ENCODE results near the gene IL23A.

IL23A gene

GRCh38 chr12:56361487-56362129 is 22.9 kb downstream of the IL23A start:
- no peak for DNase-seq (ENCODE audit: low read depth in 2 of 2)

GRCh38 chr12:56362130-56363059 is 23.7 kb downstream of the IL23A start, which contains the start of gene APOF:
Gene APOF, minus strand, starts transcription at chr12:56362857. Its CDS starts 112 bp downstream, at chr12:56362745.
- DNase-seq (ENCODE audit: low read depth in 2 of 2), result no peak

- DNase-seq (ENCODE audit: low read depth in 2 of 2), result no peak
These were observed 28.3 kb downstream of the IL23A start for GRCh38 chr12:56366948-56367347.

- no peak for DNase-seq (ENCODE audit: low read depth in 2 of 2)
These were observed 34.8 kb downstream of the IL23A start for GRCh38 chr12:56373515-56373914.

- DNase-seq (ENCODE audit: low read depth in 2 of 2), result no peak
These were observed 36.3 kb downstream of the IL23A start for GRCh38 chr12:56374726-56375597.

GRCh38 chr12:56375598-56376434 is 37.1 kb downstream of the IL23A start:
- DNase-seq (ENCODE audit: low read depth in 2 of 2), result no peak

GRCh38 chr12:56377310-56377988 is 38.8 kb downstream of the IL23A start:
- DNase-seq (ENCODE audit: low read depth in 2 of 2), result no peak

GRCh38 chr12:56377989-56378316 is 39.3 kb downstream of the IL23A start:
- DNase-seq (ENCODE audit: low read depth in 2 of 2), result no peak

GRCh38 chr12:56382611-56383010 is 43.9 kb downstream of the IL23A start:
- no peak for DNase-seq (ENCODE audit: low read depth in 2 of 2)

- DNase-seq (ENCODE audit: low read depth in 2 of 2), result no peak
These were observed 47.2 kb downstream of the IL23A start for GRCh38 chr12:56385873-56386272.

GRCh38 chr12:56387152-56387736 is 48.6 kb downstream of the IL23A start:
- no peak for DNase-seq (ENCODE audit: low read depth in 2 of 2)

GRCh38 chr12:56389412-56389811 is 50.7 kb downstream of the IL23A start:
- no peak for DNase-seq (ENCODE audit: low read depth in 2 of 2)

Data from stimulated activated CD4-positive, alpha-beta T cell treated with anti-CD3 and anti-CD28 coated beads, Interleukin-1b, Interleukin-23, amount 100 ng/mL, for 1 hour (primary cell).